Immature natural killer cell (primary cell): Measurements from ENCODE around the gene SLC2A2. TPM values are rescaled to one million over a fixed set of nuclear protein-coding genes. Genes with fewer than 3 reads are reported as not detected.

ENCODE experiments used
- DNase-seq, 3 donors: peaks; one replicate each; pipeline ENCODE4 v3.0.0; 2022; ENCODE audit warnings: mixed read lengths in 1 of 3
- H3K27ac Mint-ChIP-seq, 6 donors: one replicate each; pipeline ENCODE4 v1.8.0; 2020; ENCODE audit warnings: mixed read lengths in 6 of 6, mild to moderate bottlenecking in 5 of 6, inconsistent platforms in 4 of 6, moderate library complexity in 3 of 6
- H3K27me3 Mint-ChIP-seq, 3 donors: one replicate each; pipeline ENCODE4 v1.8.0; 2020 to 2021; ENCODE audit warnings: low read depth in 3 of 3, mild to moderate bottlenecking in 3 of 3, mixed read lengths in 3 of 3, moderate library complexity in 3 of 3, inconsistent platforms in 1 of 3
- H3K36me3 Mint-ChIP-seq, 3 donors: one replicate each; pipeline ENCODE4 v1.8.0; 2020; ENCODE audit warnings: mixed read lengths in 3 of 3, inconsistent platforms in 2 of 3, mild to moderate bottlenecking in 2 of 3
- H3K4me1 Mint-ChIP-seq, 2 donors: one replicate each; pipeline ENCODE4 v1.8.0; 2020; ENCODE audit warnings: inconsistent platforms in 2 of 2, mild to moderate bottlenecking in 2 of 2, mixed read lengths in 2 of 2, moderate library complexity in 1 of 2
- H3K4me3 Mint-ChIP-seq, 5 donors: one replicate each; pipeline ENCODE4 v1.8.0; 2020; ENCODE audit warnings: mild to moderate bottlenecking in 5 of 5, mixed read lengths in 5 of 5, inconsistent platforms in 3 of 5, moderate library complexity in 3 of 5
- H3K9me3 Mint-ChIP-seq, 6 donors: one replicate each; pipeline ENCODE4 v1.8.0; 2020; ENCODE audit warnings: mild to moderate bottlenecking in 6 of 6, mixed read lengths in 6 of 6, inconsistent platforms in 4 of 6, moderate library complexity in 3 of 6
- polyA plus RNA-seq, 3 donors: library from polyadenylated mRNA; unstranded; fragments of 300-500 nt; fragmentation: Illumina TruSeq; gene quantifications; one replicate each; pipeline ENCODE4 v1.2.3, GENCODE V29; 2021

Gene SLC2A2
- polyA plus RNA-seq, 3 donors from 2014 or later: not detected

- no peak overlapping the region for H3K27ac Mint-ChIP-seq
- peaks cover 2 to 5% (median 2%) of the 10 kb centered on the region in 3 donors for H3K27me3 Mint-ChIP-seq
- H3K9me3 Mint-ChIP-seq: no peaks in the 10 kb centered on the region
- no peak overlapping the region for H3K4me3 Mint-ChIP-seq
- H3K4me1 Mint-ChIP-seq: no peaks in the 10 kb centered on the region
- peaks cover 0 to 5% (median 3%) of the 10 kb centered on the region in 3 donors for H3K36me3 Mint-ChIP-seq
- no peak for DNase-seq
Observed at GRCh38 chr3:171054921-171055320, 28.4 kb upstream of the SLC2A2 start.

- DNase-seq: no peak
- no peak overlapping the region for H3K4me3 Mint-ChIP-seq
- H3K27me3 Mint-ChIP-seq: peaks cover 2 to 9% (median 2%) of the 10 kb centered on the region in 3 donors
- H3K36me3 Mint-ChIP-seq: no peaks in the 10 kb centered on the region
- H3K4me1 Mint-ChIP-seq: no peaks in the 10 kb centered on the region
- no peaks in the 10 kb centered on the region for H3K9me3 Mint-ChIP-seq
- no peak overlapping the region for H3K27ac Mint-ChIP-seq
Observed at GRCh38 chr3:171054231-171054630, 27.7 kb upstream of the SLC2A2 start.

GRCh38 chr3:171049861-171050444 is 23.4 kb upstream of the SLC2A2 start:
- H3K4me1 Mint-ChIP-seq: no peaks in the 10 kb centered on the region
- H3K36me3 Mint-ChIP-seq: no peaks in the 10 kb centered on the region
- H3K27ac Mint-ChIP-seq: no peak overlapping the region
- peaks cover 2 to 12% (median 2%) of the 10 kb centered on the region in 3 donors for H3K27me3 Mint-ChIP-seq
- peak in 2 of 3 donors; percentile 9 to 25 for DNase-seq
- H3K4me3 Mint-ChIP-seq: no peak overlapping the region
- no peaks in the 10 kb centered on the region for H3K9me3 Mint-ChIP-seq

- Mint-ChIP-seq H3K4me1 (no peaks in the 10 kb centered on the region), H3K4me3 (no peak overlapping the region), H3K9me3 (no peaks in the 10 kb centered on the region), H3K27me3 (peaks cover 0 to 13% (median 3%) of the 10 kb centered on the region in 3 donors), H3K27ac (no peak overlapping the region), H3K36me3 (no peaks in the 10 kb centered on the region)
- DNase-seq: no peak
Observed at GRCh38 chr3:171046760-171047159, 20.2 kb upstream of the SLC2A2 start.

GRCh38 chr3:171044835-171045793 is 18.6 kb upstream of the SLC2A2 start:
- no peaks in the 10 kb centered on the region for H3K4me1 Mint-ChIP-seq
- H3K27ac Mint-ChIP-seq: no peak overlapping the region
- no peak overlapping the region for H3K4me3 Mint-ChIP-seq
- H3K36me3 Mint-ChIP-seq: no peaks in the 10 kb centered on the region
- DNase-seq: no peak
- peaks cover 0 to 12% (median 1%) of the 10 kb centered on the region in 3 donors for H3K27me3 Mint-ChIP-seq
- H3K9me3 Mint-ChIP-seq: no peaks in the 10 kb centered on the region

- no peaks in the 10 kb centered on the region for H3K9me3 Mint-ChIP-seq
- no peaks in the 10 kb centered on the region for H3K36me3 Mint-ChIP-seq
- DNase-seq: no peak
- H3K27me3 Mint-ChIP-seq: peaks cover 0 to 10% (median 1%) of the 10 kb centered on the region in 3 donors
- no peaks in the 10 kb centered on the region for H3K4me1 Mint-ChIP-seq
- no peak overlapping the region for H3K4me3 Mint-ChIP-seq
- no peak overlapping the region for H3K27ac Mint-ChIP-seq
Observed at GRCh38 chr3:171044384-171044783, 17.9 kb upstream of the SLC2A2 start.

- Mint-ChIP-seq H3K36me3 (no peaks in the 10 kb centered on the region), H3K4me3 (no peak overlapping the region), H3K27ac (no peak overlapping the region), H3K9me3 (no peaks in the 10 kb centered on the region), H3K4me1 (no peaks in the 10 kb centered on the region), H3K27me3 (peaks cover 1 to 23% (median 5%) of the 10 kb centered on the region in 3 donors)
- DNase-seq: no peak
Observed at GRCh38 chr3:171039674-171040073, 13.2 kb upstream of the SLC2A2 start.

GRCh38 chr3:171038342-171038741 is 11.8 kb upstream of the SLC2A2 start:
- no peak for DNase-seq
- H3K9me3 Mint-ChIP-seq: peaks cover 0 to 1% (median 0%) of the 10 kb centered on the region in 6 donors
- no peak overlapping the region for H3K4me3 Mint-ChIP-seq
- no peaks in the 10 kb centered on the region for H3K36me3 Mint-ChIP-seq
- H3K27ac Mint-ChIP-seq: no peak overlapping the region
- H3K27me3 Mint-ChIP-seq: peaks cover 1 to 33% (median 8%) of the 10 kb centered on the region in 3 donors
- H3K4me1 Mint-ChIP-seq: no peaks in the 10 kb centered on the region

GRCh38 chr3:171028779-171029232 is 2.3 kb upstream of the SLC2A2 start:
- peaks cover 0 to 4% of the 10 kb centered on the region in 2 donors for H3K4me1 Mint-ChIP-seq
- no peak overlapping the region for H3K4me3 Mint-ChIP-seq
- peaks cover 2 to 12% (median 8%) of the 10 kb centered on the region in 3 donors for H3K27me3 Mint-ChIP-seq
- no peaks in the 10 kb centered on the region for H3K36me3 Mint-ChIP-seq
- peaks cover 0 to under 1% (median 0%) of the 10 kb centered on the region in 6 donors for H3K9me3 Mint-ChIP-seq
- H3K27ac Mint-ChIP-seq: no peak overlapping the region
- DNase-seq: no peak

GRCh38 chr3:171028025-171028778 is 1.7 kb upstream of the SLC2A2 start:
- DNase-seq: peak; percentile 15 to 48 (median 39)
- peaks cover 0 to 4% of the 10 kb centered on the region in 2 donors for H3K4me1 Mint-ChIP-seq

GRCh38 chr3:171023566-171023965 is 3.0 kb downstream of the SLC2A2 start:
- Mint-ChIP-seq H3K4me1 (peaks cover 0 to 4% of the 10 kb centered on the region in 2 donors), H3K9me3 (no peaks in the 10 kb centered on the region)

More at GRCh38 chr3:171028025-171028778, 1.7 kb upstream of the SLC2A2 start:
- H3K27ac Mint-ChIP-seq: no peak overlapping the region
- peaks cover 1 to 10% (median 8%) of the 10 kb centered on the region in 3 donors for H3K27me3 Mint-ChIP-seq
- no peaks in the 10 kb centered on the region for H3K9me3 Mint-ChIP-seq
- H3K4me3 Mint-ChIP-seq: no peak overlapping the region
- H3K36me3 Mint-ChIP-seq: no peaks in the 10 kb centered on the region

GRCh38 chr3:171021377-171021776 is 5.1 kb downstream of the SLC2A2 start:
- Mint-ChIP-seq H3K36me3 (no peaks in the 10 kb centered on the region), H3K4me3 (no peak overlapping the region), H3K27ac (no peak overlapping the region), H3K9me3 (no peaks in the 10 kb centered on the region), H3K4me1 (no peaks in the 10 kb centered on the region), H3K27me3 (peaks cover 0 to 2% (median 1%) of the 10 kb centered on the region in 3 donors)
- DNase-seq: no peak

More at GRCh38 chr3:171023566-171023965, 3.0 kb downstream of the SLC2A2 start:
- DNase-seq: no peak
- H3K27ac Mint-ChIP-seq: no peak overlapping the region
- peaks cover 1 to 10% (median 5%) of the 10 kb centered on the region in 3 donors for H3K27me3 Mint-ChIP-seq
- H3K36me3 Mint-ChIP-seq: no peaks in the 10 kb centered on the region
- H3K4me3 Mint-ChIP-seq: no peak overlapping the region

GRCh38 chr3:171018156-171018935 is 8.2 kb downstream of the SLC2A2 start:
- Mint-ChIP-seq H3K9me3 (no peaks in the 10 kb centered on the region), H3K27me3 (peaks cover 0 to 2% (median 2%) of the 10 kb centered on the region in 3 donors), H3K4me3 (no peak overlapping the region), H3K36me3 (no peaks in the 10 kb centered on the region), H3K4me1 (no peaks in the 10 kb centered on the region), H3K27ac (no peak overlapping the region)
- DNase-seq: no peak
